OCI-LY1 (cell line): ENCODE data around the gene CCK.

Source experiments
- EZH2 ChIP-seq: fragments of 200-600 bp; sonication (generic), shearing (Covaris generic); IDR thresholded peaks from 2 replicates; pipeline ENCODE4 v1.8.0; 2017; ENCODE audit warnings: borderline replicate concordance, mixed run types, mild to moderate bottlenecking, antibody characterized with exemption, low read length, moderate library complexity, mixed read lengths
- TF ChIP-seq, protein P1 (sequence below): fragments of 200-600 bp; sonication (generic), shearing (Covaris generic); IDR thresholded peaks from 2 replicates; pipeline ENCODE4 v1.5.1; 2017; ENCODE audit warnings: mild to moderate bottlenecking, antibody characterized with exemption, low read length, moderate library complexity, mixed read lengths

DNA sequence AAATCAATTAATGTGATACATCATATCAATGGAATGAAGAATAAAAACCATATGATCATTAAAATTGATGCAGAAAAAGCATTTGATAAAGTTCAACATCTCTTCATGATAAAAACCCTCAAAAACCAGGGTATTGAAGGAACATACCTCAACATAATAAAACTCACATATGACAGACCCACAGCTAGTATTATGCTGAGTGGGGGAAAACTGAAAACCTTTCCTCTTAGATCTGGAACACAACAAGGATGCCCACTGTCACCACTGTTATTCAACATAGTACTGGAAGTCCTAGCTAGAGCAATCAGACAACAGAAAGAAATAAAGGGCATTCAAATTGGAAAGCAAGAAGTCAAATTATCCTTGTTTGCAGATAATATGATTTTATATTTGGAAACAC, 30.5 kb downstream of the CCK start:
- TF ChIP-seq, protein P1, sequence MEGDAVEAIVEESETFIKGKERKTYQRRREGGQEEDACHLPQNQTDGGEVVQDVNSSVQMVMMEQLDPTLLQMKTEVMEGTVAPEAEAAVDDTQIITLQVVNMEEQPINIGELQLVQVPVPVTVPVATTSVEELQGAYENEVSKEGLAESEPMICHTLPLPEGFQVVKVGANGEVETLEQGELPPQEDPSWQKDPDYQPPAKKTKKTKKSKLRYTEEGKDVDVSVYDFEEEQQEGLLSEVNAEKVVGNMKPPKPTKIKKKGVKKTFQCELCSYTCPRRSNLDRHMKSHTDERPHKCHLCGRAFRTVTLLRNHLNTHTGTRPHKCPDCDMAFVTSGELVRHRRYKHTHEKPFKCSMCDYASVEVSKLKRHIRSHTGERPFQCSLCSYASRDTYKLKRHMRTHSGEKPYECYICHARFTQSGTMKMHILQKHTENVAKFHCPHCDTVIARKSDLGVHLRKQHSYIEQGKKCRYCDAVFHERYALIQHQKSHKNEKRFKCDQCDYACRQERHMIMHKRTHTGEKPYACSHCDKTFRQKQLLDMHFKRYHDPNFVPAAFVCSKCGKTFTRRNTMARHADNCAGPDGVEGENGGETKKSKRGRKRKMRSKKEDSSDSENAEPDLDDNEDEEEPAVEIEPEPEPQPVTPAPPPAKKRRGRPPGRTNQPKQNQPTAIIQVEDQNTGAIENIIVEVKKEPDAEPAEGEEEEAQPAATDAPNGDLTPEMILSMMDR, result no peak
- no peak for TF ChIP-seq EZH2
